SK-N-SH (cell line): Measurements from ENCODE around the gene CDCA3.

ENCODE experiments used
- POLR2AphosphoS5 ChIP-seq: IDR thresholded peaks from 2 replicates; pipeline ENCODE4 v1.6.1; 2012; ENCODE audit warnings: low read depth, low read length
- RAD21 ChIP-seq: IDR thresholded peaks from 2 replicates; pipeline ENCODE4 v1.6.1; 2012; ENCODE audit warnings: mild to moderate bottlenecking, low read length

GRCh38 chr12:6838854-6839253 lies 12.2 kb downstream of the CDCA3 start:
- TF ChIP-seq RAD21 (no peak), POLR2AphosphoS5 (no peak)
